Measurements from ENCODE around the gene CD48. TPM values are rescaled to one million over a fixed set of nuclear protein-coding genes. Genes with fewer than 3 reads are reported as not detected.

The CD48 gene
- total RNA-seq, 2 experiments from 2014 or later: 131 to 150 TPM

DNA sequence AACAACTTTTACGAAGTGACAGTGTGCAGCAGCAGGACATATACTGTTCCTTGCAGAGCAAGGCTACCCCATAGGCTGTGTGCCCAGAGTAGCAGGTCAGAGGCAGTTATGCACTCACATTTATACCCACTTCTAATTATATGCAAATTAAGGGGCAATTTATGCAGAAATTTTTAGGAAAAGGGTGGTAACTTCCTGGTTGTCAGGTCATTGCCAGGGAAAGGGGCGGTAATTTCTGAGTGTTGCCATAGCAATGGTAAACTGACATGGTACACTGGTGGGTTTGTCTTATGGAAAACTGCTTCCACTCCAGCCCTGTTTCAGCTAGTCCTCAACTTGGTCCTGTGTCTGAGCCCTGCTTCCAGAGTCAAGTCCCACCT, 52.8 kb downstream of the CD48 start:
- Histone ChIP-seq H4K20me1 (ENCODE audit: insufficient read depth, low read length) (no peaks in the 10 kb centered on the region), H3K27ac (ENCODE audit: low read depth, low read length, poor library complexity, severe bottlenecking) (no peak overlapping the region), H3K4me2 (ENCODE audit: low read length) (no peak overlapping the region), H3K4me1 (ENCODE audit: insufficient read depth, low read length, poor library complexity, severe bottlenecking) (peaks cover 63% of the 10 kb centered on the region), H3K4me3 (ENCODE audit: low read depth, low read length, poor library complexity, severe bottlenecking) (no peak overlapping the region), H3K79me2 (ENCODE audit: insufficient read depth, low read depth, low read length) (no peaks in the 10 kb centered on the region), H3K36me3 (ENCODE audit: insufficient read depth, low read length) (no peaks in the 10 kb centered on the region), H3K9me2 (ENCODE audit: insufficient read depth, low read length) (no peaks in the 10 kb centered on the region), H2AFZ (ENCODE audit: low read length) (no peak overlapping the region), H3K9me3 (ENCODE audit: low read length) (peaks cover 7% of the 10 kb centered on the region)
- no TSS peak for BruUV-seq (replicated peaks)
- POLR2A ChIA-PET: interaction anchor here (1.0 to 1.4 kb wide), 2 partner anchors 9 to 14 kb away, joined by 3 to 4 read pairs; no protein-coding TSS in a partner anchor
- CTCF ChIA-PET (ENCODE audit: unreplicated experiment): no interaction called here
- intact Hi-C loops (cut with micrococcal nuclease; ENCODE audit: unreplicated experiment): no loop called here
- TF ChIP-seq EZH2phosphoT487 (IDR thresholded peaks at IDR 0.05; ENCODE audit: borderline replicate concordance, low read depth, low read length): no peak
- TF ChIP-seq, protein P1, sequence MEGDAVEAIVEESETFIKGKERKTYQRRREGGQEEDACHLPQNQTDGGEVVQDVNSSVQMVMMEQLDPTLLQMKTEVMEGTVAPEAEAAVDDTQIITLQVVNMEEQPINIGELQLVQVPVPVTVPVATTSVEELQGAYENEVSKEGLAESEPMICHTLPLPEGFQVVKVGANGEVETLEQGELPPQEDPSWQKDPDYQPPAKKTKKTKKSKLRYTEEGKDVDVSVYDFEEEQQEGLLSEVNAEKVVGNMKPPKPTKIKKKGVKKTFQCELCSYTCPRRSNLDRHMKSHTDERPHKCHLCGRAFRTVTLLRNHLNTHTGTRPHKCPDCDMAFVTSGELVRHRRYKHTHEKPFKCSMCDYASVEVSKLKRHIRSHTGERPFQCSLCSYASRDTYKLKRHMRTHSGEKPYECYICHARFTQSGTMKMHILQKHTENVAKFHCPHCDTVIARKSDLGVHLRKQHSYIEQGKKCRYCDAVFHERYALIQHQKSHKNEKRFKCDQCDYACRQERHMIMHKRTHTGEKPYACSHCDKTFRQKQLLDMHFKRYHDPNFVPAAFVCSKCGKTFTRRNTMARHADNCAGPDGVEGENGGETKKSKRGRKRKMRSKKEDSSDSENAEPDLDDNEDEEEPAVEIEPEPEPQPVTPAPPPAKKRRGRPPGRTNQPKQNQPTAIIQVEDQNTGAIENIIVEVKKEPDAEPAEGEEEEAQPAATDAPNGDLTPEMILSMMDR (conservative IDR thresholded peaks at IDR 0.05; ENCODE audit: low read length): no peak
- no peak for DNase-seq (ENCODE audit: low spot score)

DNA sequence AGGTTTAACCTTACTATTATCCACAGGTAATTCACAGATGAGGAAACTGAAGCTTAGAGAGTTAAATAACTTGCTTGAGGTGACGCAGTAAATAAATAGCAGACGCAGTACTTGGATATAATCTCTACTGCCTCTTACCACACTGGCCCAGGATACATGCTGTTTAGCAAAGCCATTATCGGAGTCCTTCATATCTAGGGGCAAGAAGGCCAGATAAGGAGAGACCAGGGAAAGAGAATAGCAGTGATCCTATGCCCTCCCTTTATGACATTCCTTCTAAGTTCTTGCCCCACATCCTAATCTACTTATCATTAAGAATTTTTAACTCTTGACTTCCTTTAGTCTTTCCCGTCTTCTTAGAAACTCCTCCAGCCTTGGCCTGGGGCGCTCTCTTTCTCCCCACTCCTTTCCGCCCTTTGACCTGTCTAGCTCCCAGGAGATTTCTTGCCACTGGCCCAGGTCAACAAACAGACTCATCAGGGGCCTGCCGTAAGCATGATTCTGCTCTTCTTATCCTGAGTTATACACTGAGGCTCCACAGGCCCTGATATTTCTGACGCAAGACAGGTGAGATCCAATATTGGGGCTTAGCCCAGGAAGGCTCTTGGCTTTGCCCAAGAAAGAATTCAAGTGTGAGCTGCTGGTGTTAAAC, 53.3 kb downstream of the CD48 start:
- no TSS peak for BruUV-seq (replicated peaks)
- no peak for TF ChIP-seq EZH2phosphoT487 (IDR thresholded peaks at IDR 0.05; ENCODE audit: borderline replicate concordance, low read depth, low read length)
- TF ChIP-seq, protein P1 (conservative IDR thresholded peaks at IDR 0.05; ENCODE audit: low read length): no peak
- no peak overlapping the region for H3K4me3 ChIP-seq (ENCODE audit: low read depth, low read length, poor library complexity, severe bottlenecking)
- H3K4me1 ChIP-seq (ENCODE audit: insufficient read depth, low read length, poor library complexity, severe bottlenecking): peaks cover 63% of the 10 kb centered on the region
- H2AFZ ChIP-seq (ENCODE audit: low read length): peak overlapping the region; percentile 87; the same call in 1 of the 2 replicates
- no peaks in the 10 kb centered on the region for H4K20me1 ChIP-seq (ENCODE audit: insufficient read depth, low read length)
- H3K36me3 ChIP-seq (ENCODE audit: insufficient read depth, low read length): no peaks in the 10 kb centered on the region
- no peak for DNase-seq (ENCODE audit: low spot score)
- H3K27ac ChIP-seq (ENCODE audit: low read depth, low read length, poor library complexity, severe bottlenecking): no peak overlapping the region
- H3K9me3 ChIP-seq (ENCODE audit: low read length): peaks cover 7% of the 10 kb centered on the region
- intact Hi-C loops (cut with micrococcal nuclease; ENCODE audit: unreplicated experiment): no loop called here
- CTCF ChIA-PET (ENCODE audit: unreplicated experiment): no interaction called here
- no peaks in the 10 kb centered on the region for H3K9me2 ChIP-seq (ENCODE audit: insufficient read depth, low read length)
- H3K79me2 ChIP-seq (ENCODE audit: insufficient read depth, low read depth, low read length): no peaks in the 10 kb centered on the region
- POLR2A ChIA-PET: interaction anchor here (0.6 to 1.4 kb wide), 3 partner anchors 10 to 50 kb away, joined by 3 to 5 read pairs (median 4); no protein-coding TSS in a partner anchor
- H3K4me2 ChIP-seq (ENCODE audit: low read length): peak overlapping the region; percentile 39

DNA sequence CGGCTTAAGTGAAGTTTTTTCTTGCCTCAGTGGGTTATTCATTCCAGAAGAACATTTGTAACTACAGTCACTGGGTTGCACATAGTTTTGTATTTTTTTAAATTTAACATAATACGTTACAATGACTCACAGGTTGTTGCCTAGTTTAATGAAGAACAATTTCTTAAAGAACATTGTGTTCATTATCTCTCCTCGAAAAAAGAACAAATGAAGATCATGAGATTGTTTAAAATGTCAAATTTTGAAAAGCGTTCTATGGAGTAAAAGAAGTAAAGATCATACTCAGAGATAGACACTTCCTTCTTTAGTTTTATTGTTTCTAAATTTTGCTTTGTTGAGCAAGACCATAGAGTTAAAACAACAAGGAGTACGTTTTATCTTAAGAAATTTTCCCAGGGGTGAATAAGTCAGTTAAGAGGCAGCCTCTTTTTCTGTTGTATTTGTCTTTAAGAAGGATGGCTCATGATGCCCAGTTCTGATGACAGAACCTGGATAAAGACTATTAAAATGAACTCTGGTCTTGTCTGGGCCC, 54.3 kb downstream of the CD48 start:
- intact Hi-C loops (cut with micrococcal nuclease; ENCODE audit: unreplicated experiment): no loop called here
- POLR2A ChIA-PET: interaction anchor here (1.3 to 1.4 kb wide), 2 partner anchors 11 to 17 kb away, joined by 4 to 5 read pairs; no protein-coding TSS in a partner anchor

More for the DNA sequence above, 54.3 kb downstream of the CD48 start:
- Histone ChIP-seq H4K20me1 (ENCODE audit: insufficient read depth, low read length) (no peaks in the 10 kb centered on the region), H3K79me2 (ENCODE audit: insufficient read depth, low read depth, low read length) (no peaks in the 10 kb centered on the region; the same call in 1 of the 2 replicates), H3K9me3 (ENCODE audit: low read length) (peaks cover 7% of the 10 kb centered on the region), H3K4me3 (ENCODE audit: low read depth, low read length, poor library complexity, severe bottlenecking) (no peak overlapping the region), H3K36me3 (ENCODE audit: insufficient read depth, low read length) (no peaks in the 10 kb centered on the region), H3K4me2 (ENCODE audit: low read length) (peak overlapping the region; percentile 39), H3K4me1 (ENCODE audit: insufficient read depth, low read length, poor library complexity, severe bottlenecking) (peaks cover 66% of the 10 kb centered on the region), H2AFZ (ENCODE audit: low read length) (peak overlapping the region; percentile 87), H3K27ac (ENCODE audit: low read depth, low read length, poor library complexity, severe bottlenecking) (no peak overlapping the region), H3K9me2 (ENCODE audit: insufficient read depth, low read length) (no peaks in the 10 kb centered on the region)
- CTCF ChIA-PET (ENCODE audit: unreplicated experiment): no interaction called here
- DNase-seq (ENCODE audit: low spot score): no peak
- TF ChIP-seq EZH2phosphoT487 (IDR thresholded peaks at IDR 0.05; ENCODE audit: borderline replicate concordance, low read depth, low read length): no peak
- TF ChIP-seq, protein P1 (conservative IDR thresholded peaks at IDR 0.05; ENCODE audit: low read length): no peak
- BruUV-seq (replicated peaks): no TSS peak

Data from OCI-LY7 (cell line).